ENCODE measurements around the gene SENP1.

GRCh38 chr12:48072266-48072665 is 33.6 kb downstream of the SENP1 start:
- TF ChIP-seq POLR2A (IDR thresholded peaks at IDR 0.05) (no peak), CTCF (IDR thresholded peaks at IDR 0.05) (no peak)
